Measurements from ENCODE around the gene SDE2. TPM values are rescaled to one million over a fixed set of nuclear protein-coding genes. Genes with fewer than 3 reads are reported as not detected.
"Not testable (repeated sequence)": the region's sequence is repeated elsewhere in the genome, so short reads cannot be mapped to it uniquely, and the experiment has no call there.

Gene SDE2
- total RNA-seq, 1 experiment from 2014 or later = 44.3 TPM

GRCh38 chr1:225975146-225975545, 24.0 kb downstream of the SDE2 start:
- not testable (repeated sequence) for DNase-seq (ENCODE audit: low spot score)

- DNase-seq (ENCODE audit: low spot score) = no peak
Observed at GRCh38 chr1:225974454-225974853, 24.7 kb downstream of the SDE2 start.

- DNase-seq (ENCODE audit: low spot score) = peak; percentile 13
Observed at GRCh38 chr1:225973158-225973557, 26.0 kb downstream of the SDE2 start.

GRCh38 chr1:225972344-225973152, 26.6 kb downstream of the SDE2 start:
- DNase-seq (ENCODE audit: low spot score) = no peak

- not testable (repeated sequence) for DNase-seq (ENCODE audit: low spot score)
Observed at GRCh38 chr1:225970592-225971157, 28.5 kb downstream of the SDE2 start.

GRCh38 chr1:225969751-225970150, 29.4 kb downstream of the SDE2 start:
- not testable (repeated sequence) for DNase-seq (ENCODE audit: low spot score)

GRCh38 chr1:225965231-225965630, 33.9 kb downstream of the SDE2 start:
- no peak for DNase-seq (ENCODE audit: low spot score)

GRCh38 chr1:225963735-225964530, 35.2 kb downstream of the SDE2 start:
- peak; percentile 21 for DNase-seq (ENCODE audit: low spot score)

GRCh38 chr1:225962440-225962975, 36.6 kb downstream of the SDE2 start:
- DNase-seq (ENCODE audit: low spot score) = no peak

- no peak for DNase-seq (ENCODE audit: low spot score)
Observed at GRCh38 chr1:225961659-225962439, 37.3 kb downstream of the SDE2 start.

- DNase-seq (ENCODE audit: low spot score) = no peak
Observed at GRCh38 chr1:225958041-225958440, 41.1 kb downstream of the SDE2 start.

- no peak for DNase-seq (ENCODE audit: low spot score)
Observed at GRCh38 chr1:225954753-225955152, 44.4 kb downstream of the SDE2 start.

- no peak for DNase-seq (ENCODE audit: low spot score)
Observed at GRCh38 chr1:225953315-225953714, 45.8 kb downstream of the SDE2 start.

- no peak for DNase-seq (ENCODE audit: low spot score)
Observed at GRCh38 chr1:225950905-225951497, 48.1 kb downstream of the SDE2 start.

GRCh38 chr1:225949041-225949440, 50.1 kb downstream of the SDE2 start:
- DNase-seq (ENCODE audit: low spot score) = no peak

GRCh38 chr1:225946803-225947202, 52.3 kb downstream of the SDE2 start:
- DNase-seq (ENCODE audit: low spot score) = no peak

GRCh38 chr1:225946082-225946620, 53.0 kb downstream of the SDE2 start:
- DNase-seq (ENCODE audit: low spot score) = no peak

- DNase-seq (ENCODE audit: low spot score) = no peak
Observed at GRCh38 chr1:225945564-225945963, 53.6 kb downstream of the SDE2 start.

- no peak for DNase-seq (ENCODE audit: low spot score)
Observed at GRCh38 chr1:225944951-225945350, 54.2 kb downstream of the SDE2 start.

GRCh38 chr1:225944387-225944786, 54.8 kb downstream of the SDE2 start:
- DNase-seq (ENCODE audit: low spot score) = no peak

GRCh38 chr1:225943582-225943981, 55.6 kb downstream of the SDE2 start:
- DNase-seq (ENCODE audit: low spot score) = no peak
